Ishikawa (cell line): Measurements from ENCODE around the gene PDAP1.

Experiments
- CEBPB ChIP-seq: IDR thresholded peaks from 2 replicates; pipeline ENCODE4 v1.6.1; 2012
- CREB1 ChIP-seq: IDR thresholded peaks from 2 replicates; pipeline ENCODE4 v1.6.1; 2012; ENCODE audit warnings: low read depth
- EGR1 ChIP-seq: IDR thresholded peaks from 2 replicates; pipeline ENCODE4 v1.6.1; 2012
- EP300 ChIP-seq: IDR thresholded peaks from 2 replicates; pipeline ENCODE4 v1.6.1; 2012; ENCODE audit warnings: borderline replicate concordance
- FOXM1 ChIP-seq: IDR thresholded peaks from 2 replicates; pipeline ENCODE4 v1.6.1; 2012; ENCODE audit warnings: low read depth, borderline replicate concordance
- RAD21 ChIP-seq: IDR thresholded peaks from 2 replicates; pipeline ENCODE4 v1.6.1; 2012; ENCODE audit warnings: low read depth
- TAF1 ChIP-seq: IDR thresholded peaks from 2 replicates; pipeline ENCODE4 v1.6.1; 2012; ENCODE audit warnings: low read depth, mild to moderate bottlenecking
- TCF12 ChIP-seq: IDR thresholded peaks from 2 replicates; pipeline ENCODE4 v1.6.1; 2012; ENCODE audit warnings: low read depth
- YY1 ChIP-seq: IDR thresholded peaks from 2 replicates; pipeline ENCODE4 v1.6.1; 2012; ENCODE audit warnings: low read depth
- TF ChIP-seq, protein P1 (sequence below): IDR thresholded peaks from 2 replicates; pipeline ENCODE4 v1.6.1; 2012
- TF ChIP-seq, protein P2 (sequence below): IDR thresholded peaks from 2 replicates; pipeline ENCODE4 v1.6.1; 2012; ENCODE audit warnings: low read depth, mild to moderate bottlenecking
- TF ChIP-seq, protein P3 (sequence below): IDR thresholded peaks from 2 replicates; pipeline ENCODE4 v1.6.1; 2012

DNA sequence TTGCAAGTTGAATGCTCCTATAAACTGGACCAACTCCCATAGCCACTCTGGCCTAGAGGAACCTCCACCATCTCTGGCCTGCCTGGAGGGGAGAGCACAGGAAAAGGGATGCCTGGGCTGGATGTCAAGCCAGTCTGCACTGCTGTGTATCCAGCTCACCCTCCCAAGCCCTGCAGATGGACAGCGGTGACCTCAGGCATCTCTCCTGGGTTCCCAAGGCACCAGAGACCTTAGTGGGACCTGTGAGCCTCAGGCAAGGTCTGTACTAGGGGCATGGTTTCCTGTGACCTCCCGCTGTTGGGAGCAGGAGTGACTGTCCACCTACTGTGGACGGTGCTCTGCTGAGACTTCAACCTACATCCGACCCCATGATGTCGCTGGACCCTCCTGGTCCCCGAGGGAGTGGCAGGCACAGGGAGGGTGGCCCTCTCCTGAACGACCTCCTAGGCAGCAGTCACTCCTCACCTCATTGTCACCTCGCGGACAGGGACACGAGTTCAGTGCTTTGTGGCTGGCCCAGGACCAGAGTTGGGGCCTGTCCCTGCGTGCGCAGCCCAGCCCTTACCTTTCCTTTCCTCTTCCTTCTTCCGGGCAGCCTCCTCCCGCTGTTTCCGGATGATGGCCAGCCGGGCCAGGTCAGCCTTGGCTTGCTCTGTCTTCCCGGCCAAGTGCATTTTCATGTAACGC lies 11.0 kb downstream of the PDAP1 start:
- no peak for TF ChIP-seq EP300
- TF ChIP-seq FOXM1, result no peak
- TF ChIP-seq EGR1, result no peak
- TF ChIP-seq TAF1, result no peak
- no peak for TF ChIP-seq YY1
- TF ChIP-seq RAD21, result no peak
- no peak for TF ChIP-seq CREB1
- TF ChIP-seq CEBPB, result no peak
- TF ChIP-seq, protein P1, sequence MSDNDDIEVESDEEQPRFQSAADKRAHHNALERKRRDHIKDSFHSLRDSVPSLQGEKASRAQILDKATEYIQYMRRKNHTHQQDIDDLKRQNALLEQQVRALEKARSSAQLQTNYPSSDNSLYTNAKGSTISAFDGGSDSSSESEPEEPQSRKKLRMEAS, result no peak
- no peak for TF ChIP-seq TCF12
- TF ChIP-seq, protein P2, sequence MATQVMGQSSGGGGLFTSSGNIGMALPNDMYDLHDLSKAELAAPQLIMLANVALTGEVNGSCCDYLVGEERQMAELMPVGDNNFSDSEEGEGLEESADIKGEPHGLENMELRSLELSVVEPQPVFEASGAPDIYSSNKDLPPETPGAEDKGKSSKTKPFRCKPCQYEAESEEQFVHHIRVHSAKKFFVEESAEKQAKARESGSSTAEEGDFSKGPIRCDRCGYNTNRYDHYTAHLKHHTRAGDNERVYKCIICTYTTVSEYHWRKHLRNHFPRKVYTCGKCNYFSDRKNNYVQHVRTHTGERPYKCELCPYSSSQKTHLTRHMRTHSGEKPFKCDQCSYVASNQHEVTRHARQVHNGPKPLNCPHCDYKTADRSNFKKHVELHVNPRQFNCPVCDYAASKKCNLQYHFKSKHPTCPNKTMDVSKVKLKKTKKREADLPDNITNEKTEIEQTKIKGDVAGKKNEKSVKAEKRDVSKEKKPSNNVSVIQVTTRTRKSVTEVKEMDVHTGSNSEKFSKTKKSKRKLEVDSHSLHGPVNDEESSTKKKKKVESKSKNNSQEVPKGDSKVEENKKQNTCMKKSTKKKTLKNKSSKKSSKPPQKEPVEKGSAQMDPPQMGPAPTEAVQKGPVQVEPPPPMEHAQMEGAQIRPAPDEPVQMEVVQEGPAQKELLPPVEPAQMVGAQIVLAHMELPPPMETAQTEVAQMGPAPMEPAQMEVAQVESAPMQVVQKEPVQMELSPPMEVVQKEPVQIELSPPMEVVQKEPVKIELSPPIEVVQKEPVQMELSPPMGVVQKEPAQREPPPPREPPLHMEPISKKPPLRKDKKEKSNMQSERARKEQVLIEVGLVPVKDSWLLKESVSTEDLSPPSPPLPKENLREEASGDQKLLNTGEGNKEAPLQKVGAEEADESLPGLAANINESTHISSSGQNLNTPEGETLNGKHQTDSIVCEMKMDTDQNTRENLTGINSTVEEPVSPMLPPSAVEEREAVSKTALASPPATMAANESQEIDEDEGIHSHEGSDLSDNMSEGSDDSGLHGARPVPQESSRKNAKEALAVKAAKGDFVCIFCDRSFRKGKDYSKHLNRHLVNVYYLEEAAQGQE, result no peak
- TF ChIP-seq, protein P3, sequence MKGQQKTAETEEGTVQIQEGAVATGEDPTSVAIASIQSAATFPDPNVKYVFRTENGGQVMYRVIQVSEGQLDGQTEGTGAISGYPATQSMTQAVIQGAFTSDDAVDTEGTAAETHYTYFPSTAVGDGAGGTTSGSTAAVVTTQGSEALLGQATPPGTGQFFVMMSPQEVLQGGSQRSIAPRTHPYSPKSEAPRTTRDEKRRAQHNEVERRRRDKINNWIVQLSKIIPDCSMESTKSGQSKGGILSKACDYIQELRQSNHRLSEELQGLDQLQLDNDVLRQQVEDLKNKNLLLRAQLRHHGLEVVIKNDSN, result no peak
